Measurements from ENCODE around the gene CCRL2. TPM values are rescaled to one million over a fixed set of nuclear protein-coding genes. Genes with fewer than 3 reads are reported as not detected.

CCRL2 gene, protein sequence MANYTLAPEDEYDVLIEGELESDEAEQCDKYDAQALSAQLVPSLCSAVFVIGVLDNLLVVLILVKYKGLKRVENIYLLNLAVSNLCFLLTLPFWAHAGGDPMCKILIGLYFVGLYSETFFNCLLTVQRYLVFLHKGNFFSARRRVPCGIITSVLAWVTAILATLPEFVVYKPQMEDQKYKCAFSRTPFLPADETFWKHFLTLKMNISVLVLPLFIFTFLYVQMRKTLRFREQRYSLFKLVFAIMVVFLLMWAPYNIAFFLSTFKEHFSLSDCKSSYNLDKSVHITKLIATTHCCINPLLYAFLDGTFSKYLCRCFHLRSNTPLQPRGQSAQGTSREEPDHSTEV
- total RNA-seq (2021): not detected in 2 replicates
- long read RNA-seq: 0 reads

DNA sequence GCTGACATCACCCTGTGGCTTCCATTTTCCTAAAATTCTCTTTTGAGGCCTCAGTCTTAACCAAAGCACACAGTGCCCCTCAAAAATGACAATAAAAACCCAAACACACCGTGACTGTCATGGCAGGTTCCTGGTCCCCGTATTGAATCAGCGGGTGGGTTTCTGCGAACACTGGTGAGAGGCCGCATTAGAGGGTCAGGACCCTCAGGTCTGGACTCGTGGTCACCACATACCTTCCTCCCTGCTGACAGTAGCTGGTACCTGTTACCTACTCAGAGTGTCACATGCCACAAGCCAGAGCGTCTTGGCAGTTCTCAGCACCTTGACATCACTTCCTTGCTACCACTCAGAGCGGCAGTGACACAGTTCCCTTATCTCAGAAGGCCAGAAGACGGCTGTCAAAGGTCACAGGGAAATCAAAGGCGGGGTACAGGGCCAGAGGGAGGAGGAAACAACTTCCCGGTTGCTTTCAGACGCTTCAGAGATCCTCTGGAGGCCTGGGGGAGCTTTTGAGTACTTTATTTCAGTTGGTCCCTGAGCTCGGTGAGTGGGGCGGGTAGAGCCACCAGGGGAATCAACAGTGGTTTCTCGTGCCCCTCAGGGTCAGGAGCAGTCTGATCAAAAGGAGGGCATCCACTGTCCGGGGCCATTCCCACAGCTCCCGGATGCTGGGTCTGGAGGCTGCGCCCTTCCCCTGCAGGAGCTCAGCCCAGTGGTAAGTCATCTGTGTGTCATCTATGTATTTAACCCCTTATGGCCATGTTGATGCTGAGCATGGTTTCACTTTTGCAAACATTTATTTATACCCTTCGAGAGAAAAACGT is at the start of gene CCRL2, which contains the start of gene CCR5AS:
Gene CCRL2, plus strand, starts transcription at position 472 of the 824 bp plus-strand sequence. CDS start 821 bp downstream, outside the sequence.
Gene CCR5AS, minus strand, starts transcription at position 279 of the 824 bp plus-strand sequence.
- Histone ChIP-seq H3K4ac (ENCODE audit: low read depth, low read length) (no peak within 1 kb of the TSS), H3K18ac (ENCODE audit: insufficient read length, low read depth, low read length) (no peak within 1 kb of the TSS), H4K8ac (replicated peaks; ENCODE audit: insufficient read length, low read depth, low read length) (no peak within 1 kb of the TSS), H3K79me2 (ENCODE audit: insufficient read depth, low read length) (no peaks in the 10 kb centered on the region), H4K20me1 (ENCODE audit: control insufficient read depth, insufficient read depth, insufficient read length) (no peaks in the 10 kb centered on the region), H2BK12ac (ENCODE audit: insufficient read length, low read depth, low read length) (no peak within 1 kb of the TSS), H3K4me2 (ENCODE audit: insufficient read depth, insufficient read length, low read length) (no peak within 1 kb of the TSS), H3K4me1 (ENCODE audit: insufficient read depth, low read length) (no peaks in the 10 kb centered on the region), H2BK120ac (ENCODE audit: low read depth, low read length, poor library complexity, severe bottlenecking) (no peak within 1 kb of the TSS), H3K56ac (ENCODE audit: insufficient read length, low read depth, low read length) (no peak within 1 kb of the TSS), H3K14ac (ENCODE audit: insufficient read depth, low read length) (no peak within 1 kb of the TSS), H3K23ac (ENCODE audit: insufficient read length, low read depth, low read length) (no peak within 1 kb of the TSS), H3K79me1 (ENCODE audit: insufficient read depth, low read depth, low read length, poor library complexity, severe bottlenecking) (no peaks in the 10 kb centered on the region), H3K9me3 (ENCODE audit: control insufficient read depth, low read depth, low read length) (no peaks in the 10 kb centered on the region), H4K5ac (ENCODE audit: insufficient read length, low read depth, low read length) (no peak within 1 kb of the TSS), H3K27ac (ENCODE audit: insufficient read length, low read depth, low read length) (no peak within 1 kb of the TSS), H3K9ac (ENCODE audit: extremely low read depth, insufficient read length, low read length) (no peak within 1 kb of the TSS), H2AFZ (ENCODE audit: low read length) (no peak within 1 kb of the TSS), H2AK5ac (ENCODE audit: insufficient read length, low read length) (no peak within 1 kb of the TSS), H3T11ph (ENCODE audit: low read length) (no peak within 1 kb of the TSS), H4K91ac (ENCODE audit: insufficient read length, low read depth, low read length) (no peak within 1 kb of the TSS), H2BK15ac (ENCODE audit: low read depth, low read length) (no peak within 1 kb of the TSS), H3K23me2 (ENCODE audit: insufficient read length, low read depth, low read length, poor library complexity, severe bottlenecking) (no peaks in the 10 kb centered on the region), H2BK5ac (ENCODE audit: insufficient read length, low read length) (no peak within 1 kb of the TSS), H2BK20ac (ENCODE audit: low read depth, low read length, poor library complexity, severe bottlenecking) (no peak within 1 kb of the TSS), H3K27me3 (ENCODE audit: insufficient read depth, low read length) (no peaks in the 10 kb centered on the region)
- Mint-ChIP-seq H3K4me3 (no peak within 1 kb of the TSS), H3K27me3 (ENCODE audit: low read depth) (peaks cover 4% of the 10 kb centered on the region), H3K9me3 (no peaks in the 10 kb centered on the region; a peak in 1 of 5 replicates), H3K4me1 (peaks cover 2 to 5% of the 10 kb centered on the region in 2 experiments; a peak in 2 of 4 replicates), H3K27ac (no peak within 1 kb of the TSS), H3K36me3 (ENCODE audit: insufficient read depth in 1 of 3, low read depth in 3 of 3) (no peaks in the 10 kb centered on the region)
- DNase-seq: no peak
- no CpG with 5 or more reads among the region's 20 CpGs for WGBS (ENCODE audit: extremely low coverage, insufficient read length, low lambda C conversion rate)
- TF ChIP-seq, protein P1, sequence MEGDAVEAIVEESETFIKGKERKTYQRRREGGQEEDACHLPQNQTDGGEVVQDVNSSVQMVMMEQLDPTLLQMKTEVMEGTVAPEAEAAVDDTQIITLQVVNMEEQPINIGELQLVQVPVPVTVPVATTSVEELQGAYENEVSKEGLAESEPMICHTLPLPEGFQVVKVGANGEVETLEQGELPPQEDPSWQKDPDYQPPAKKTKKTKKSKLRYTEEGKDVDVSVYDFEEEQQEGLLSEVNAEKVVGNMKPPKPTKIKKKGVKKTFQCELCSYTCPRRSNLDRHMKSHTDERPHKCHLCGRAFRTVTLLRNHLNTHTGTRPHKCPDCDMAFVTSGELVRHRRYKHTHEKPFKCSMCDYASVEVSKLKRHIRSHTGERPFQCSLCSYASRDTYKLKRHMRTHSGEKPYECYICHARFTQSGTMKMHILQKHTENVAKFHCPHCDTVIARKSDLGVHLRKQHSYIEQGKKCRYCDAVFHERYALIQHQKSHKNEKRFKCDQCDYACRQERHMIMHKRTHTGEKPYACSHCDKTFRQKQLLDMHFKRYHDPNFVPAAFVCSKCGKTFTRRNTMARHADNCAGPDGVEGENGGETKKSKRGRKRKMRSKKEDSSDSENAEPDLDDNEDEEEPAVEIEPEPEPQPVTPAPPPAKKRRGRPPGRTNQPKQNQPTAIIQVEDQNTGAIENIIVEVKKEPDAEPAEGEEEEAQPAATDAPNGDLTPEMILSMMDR (conservative IDR thresholded peaks at IDR 0.05): no peak

Data from H9 (cell line).